ENCODE data around the gene PLXNC1. TPM values are rescaled to one million over a fixed set of nuclear protein-coding genes. Genes with fewer than 3 reads are reported as not detected.

The PLXNC1 gene
- total and polyA plus RNA-seq, 2 donors (not counting 1 experiment from before 2014, with no cell fraction given): 15.1 to 86.9 TPM

- Histone ChIP-seq H3K4me3 (replicated peaks in 1 of 4; ENCODE audit: control extremely low read depth in 1 of 4, insufficient read depth in 1 of 4, low read depth in 3 of 4, low read length in 4 of 4) (no peak overlapping the region), H3K79me2 (ENCODE audit: control insufficient read depth, insufficient read depth, low read length) (no peaks in the 10 kb centered on the region), H3K27me3 (ENCODE audit: control insufficient read depth, insufficient read depth, low read length) (no peaks in the 10 kb centered on the region), H4K20me1 (ENCODE audit: control insufficient read depth, extremely low read depth, insufficient read depth, low read length) (no peaks in the 10 kb centered on the region), H3K9ac (ENCODE audit: insufficient read depth, low read length) (no peak overlapping the region), H3K4me1 (ENCODE audit: control insufficient read depth, extremely low read depth, insufficient read depth, low read length) (no peaks in the 10 kb centered on the region), H3K4me2 (ENCODE audit: extremely low read depth, insufficient read depth, low read length) (no peak overlapping the region), H3K36me3 (ENCODE audit: control insufficient read depth, insufficient read depth, low read length) (no peaks in the 10 kb centered on the region), H3K9me3 (ENCODE audit: control insufficient read depth, insufficient read depth, low read depth, low read length) (no peaks in the 10 kb centered on the region), H3K27ac (ENCODE audit: insufficient read depth, low read length) (no peak overlapping the region), H2AFZ (ENCODE audit: low read length) (no peak overlapping the region)
- no peak for DNase-seq (ENCODE audit: low read depth in 2 of 2)
- no peak for TF ChIP-seq EZH2 (IDR thresholded peaks at IDR 0.05; ENCODE audit: low read length, missing control alignments)
- no peak for TF ChIP-seq CTCF (conservative IDR thresholded peaks at IDR 0.05 in 1 of 2, IDR thresholded peaks at IDR 0.05 in 1 of 2; ENCODE audit: low read depth in 1 of 2, low read length in 2 of 2)
Observed at GRCh38 chr12:94225947-94226630, 77.7 kb downstream of the PLXNC1 start.

- Histone ChIP-seq H3K79me2 (ENCODE audit: control insufficient read depth, insufficient read depth, low read length) (no peaks in the 10 kb centered on the region), H3K4me1 (ENCODE audit: control insufficient read depth, extremely low read depth, insufficient read depth, low read length) (no peaks in the 10 kb centered on the region), H3K36me3 (ENCODE audit: control insufficient read depth, insufficient read depth, low read length) (no peaks in the 10 kb centered on the region), H4K20me1 (ENCODE audit: control insufficient read depth, extremely low read depth, insufficient read depth, low read length) (no peaks in the 10 kb centered on the region), H3K4me3 (replicated peaks in 1 of 4; ENCODE audit: control extremely low read depth in 1 of 4, insufficient read depth in 1 of 4, low read depth in 3 of 4, low read length in 4 of 4) (no peak overlapping the region), H3K27me3 (ENCODE audit: control insufficient read depth, insufficient read depth, low read length) (no peaks in the 10 kb centered on the region), H3K27ac (ENCODE audit: insufficient read depth, low read length) (no peak overlapping the region), H3K4me2 (ENCODE audit: extremely low read depth, insufficient read depth, low read length) (no peak overlapping the region), H3K9ac (ENCODE audit: insufficient read depth, low read length) (no peak overlapping the region), H3K9me3 (ENCODE audit: control insufficient read depth, insufficient read depth, low read depth, low read length) (no peaks in the 10 kb centered on the region), H2AFZ (ENCODE audit: low read length) (no peak overlapping the region)
- no peak for TF ChIP-seq EZH2 (IDR thresholded peaks at IDR 0.05; ENCODE audit: low read length, missing control alignments)
- TF ChIP-seq CTCF (conservative IDR thresholded peaks at IDR 0.05 in 1 of 2, IDR thresholded peaks at IDR 0.05 in 1 of 2; ENCODE audit: low read depth in 1 of 2, low read length in 2 of 2): no peak
- DNase-seq (ENCODE audit: low read depth in 2 of 2): no peak
Observed at GRCh38 chr12:94227066-94227465, 78.7 kb downstream of the PLXNC1 start.

GRCh38 chr12:94228488-94228907 lies 80.1 kb downstream of the PLXNC1 start:
- Histone ChIP-seq H3K4me3 (replicated peaks in 1 of 4; ENCODE audit: control extremely low read depth in 1 of 4, insufficient read depth in 1 of 4, low read depth in 3 of 4, low read length in 4 of 4) (no peak overlapping the region), H3K4me1 (ENCODE audit: control insufficient read depth, extremely low read depth, insufficient read depth, low read length) (no peaks in the 10 kb centered on the region), H3K27me3 (ENCODE audit: control insufficient read depth, insufficient read depth, low read length) (no peaks in the 10 kb centered on the region), H3K36me3 (ENCODE audit: control insufficient read depth, insufficient read depth, low read length) (no peaks in the 10 kb centered on the region), H3K9ac (ENCODE audit: insufficient read depth, low read length) (no peak overlapping the region), H4K20me1 (ENCODE audit: control insufficient read depth, extremely low read depth, insufficient read depth, low read length) (no peaks in the 10 kb centered on the region), H3K27ac (ENCODE audit: insufficient read depth, low read length) (no peak overlapping the region), H3K79me2 (ENCODE audit: control insufficient read depth, insufficient read depth, low read length) (no peaks in the 10 kb centered on the region), H3K4me2 (ENCODE audit: extremely low read depth, insufficient read depth, low read length) (no peak overlapping the region), H2AFZ (ENCODE audit: low read length) (no peak overlapping the region), H3K9me3 (ENCODE audit: control insufficient read depth, insufficient read depth, low read depth, low read length) (no peaks in the 10 kb centered on the region)
- no peak for TF ChIP-seq EZH2 (IDR thresholded peaks at IDR 0.05; ENCODE audit: low read length, missing control alignments)
- no peak for DNase-seq (ENCODE audit: low read depth in 2 of 2)

Measured in fibroblast of lung (primary cell).